Suprapubic skin (tissue), 4 donors: Measurements from ENCODE around the gene RIC3. TPM values are rescaled to one million over a fixed set of nuclear protein-coding genes. Genes with fewer than 3 reads are reported as not detected.
A peak's percentile ranks its signal among the peaks of the same experiment; 100 is the strongest.

ENCODE experiments used
- DNase-seq, 2 donors: peaks; one replicate each; pipeline ENCODE4 v3.0.0-alpha.2; 2019; ENCODE audit warnings: low spot score in 2 of 2
- H3K27ac ChIP-seq: fragments of 200-600 bp; sonication (generic); one replicate; pipeline ENCODE4 v1.5.1; 2019
- H3K27me3 ChIP-seq: fragments of 200-600 bp; sonication (generic); one replicate; pipeline ENCODE4 v1.5.1; 2019
- H3K36me3 ChIP-seq: fragments of 200-600 bp; sonication (generic); one replicate; pipeline ENCODE4 v1.5.1; 2019
- H3K4me1 ChIP-seq: fragments of 200-600 bp; sonication (generic); one replicate; pipeline ENCODE4 v1.5.1; 2019
- H3K4me3 ChIP-seq: fragments of 200-600 bp; sonication (generic); one replicate; pipeline ENCODE4 v1.5.1; 2019; ENCODE audit warnings: mild to moderate bottlenecking
- H3K9me3 ChIP-seq: fragments of 200-600 bp; sonication (generic); one replicate; pipeline ENCODE4 v1.5.1; 2019
- CTCF ChIP-seq, 2 donors: fragments of 200-600 bp in 1 of 2; fragments of 450-650 bp in 1 of 2; sonication (generic) in 1 of 2; IDR thresholded peaks; one replicate each; pipeline ENCODE4 v1.5.1; 2016 to 2019; ENCODE audit warnings: antibody characterized with exemption in 2 of 2, mild to moderate bottlenecking in 1 of 2, moderate library complexity in 1 of 2
- EP300 ChIP-seq: sonication (generic); formaldehyde crosslinking; IDR thresholded peaks from one replicate; pipeline ENCODE4 v1.6.1; 2017; ENCODE audit warnings: antibody characterized with exemption
- POLR2A ChIP-seq, 2 donors: fragments of 450-650 bp; IDR thresholded peaks; one replicate each; pipeline ENCODE4 v1.6.1; 2017; ENCODE audit warnings: antibody characterized with exemption in 2 of 2, mild to moderate bottlenecking in 2 of 2, moderate library complexity in 2 of 2
- POLR2AphosphoS5 ChIP-seq, 3 donors: sonication (generic); formaldehyde crosslinking; IDR thresholded peaks; one replicate each; pipeline ENCODE4 v1.6.1; 2017; ENCODE audit warnings: antibody characterized with exemption in 3 of 3
- WGBS: methylation state at CpG from one replicate; pipeline ENCODE4 v1.1.5; 2018; 5-methylcytosine and 5-hydroxymethylcytosine counted together
- total RNA-seq, 4 donors: library from RNA; depleted of rRNA; stranded (reverse); fragments of >200 nt; gene quantifications; one replicate each; pipeline ENCODE4 v1.1.0, GENCODE V29; 2016

RIC3 gene
- total RNA-seq, 4 donors from 2014 or later = 20.5 to 118 (median 35.1) TPM

GRCh38 chr11:8209208-8209807 lies 40.5 kb upstream of the RIC3 start:
- peaks cover 7% of the 10 kb centered on the region for H3K4me1 ChIP-seq
- H3K27ac ChIP-seq = no peak overlapping the region
- H3K36me3 ChIP-seq = no peaks in the 10 kb centered on the region
- 58% methylated on average over 3 of the region's 4 CpGs for WGBS
- DNase-seq = no peak
- TF ChIP-seq POLR2AphosphoS5 (IDR thresholded peaks at IDR 0.05) (no peak), CTCF (IDR thresholded peaks at IDR 0.05) (no peak), EP300 (no peak)
- H3K27me3 ChIP-seq = peaks cover 17% of the 10 kb centered on the region
- H3K9me3 ChIP-seq = no peaks in the 10 kb centered on the region
- no peak overlapping the region for H3K4me3 ChIP-seq

DNA sequence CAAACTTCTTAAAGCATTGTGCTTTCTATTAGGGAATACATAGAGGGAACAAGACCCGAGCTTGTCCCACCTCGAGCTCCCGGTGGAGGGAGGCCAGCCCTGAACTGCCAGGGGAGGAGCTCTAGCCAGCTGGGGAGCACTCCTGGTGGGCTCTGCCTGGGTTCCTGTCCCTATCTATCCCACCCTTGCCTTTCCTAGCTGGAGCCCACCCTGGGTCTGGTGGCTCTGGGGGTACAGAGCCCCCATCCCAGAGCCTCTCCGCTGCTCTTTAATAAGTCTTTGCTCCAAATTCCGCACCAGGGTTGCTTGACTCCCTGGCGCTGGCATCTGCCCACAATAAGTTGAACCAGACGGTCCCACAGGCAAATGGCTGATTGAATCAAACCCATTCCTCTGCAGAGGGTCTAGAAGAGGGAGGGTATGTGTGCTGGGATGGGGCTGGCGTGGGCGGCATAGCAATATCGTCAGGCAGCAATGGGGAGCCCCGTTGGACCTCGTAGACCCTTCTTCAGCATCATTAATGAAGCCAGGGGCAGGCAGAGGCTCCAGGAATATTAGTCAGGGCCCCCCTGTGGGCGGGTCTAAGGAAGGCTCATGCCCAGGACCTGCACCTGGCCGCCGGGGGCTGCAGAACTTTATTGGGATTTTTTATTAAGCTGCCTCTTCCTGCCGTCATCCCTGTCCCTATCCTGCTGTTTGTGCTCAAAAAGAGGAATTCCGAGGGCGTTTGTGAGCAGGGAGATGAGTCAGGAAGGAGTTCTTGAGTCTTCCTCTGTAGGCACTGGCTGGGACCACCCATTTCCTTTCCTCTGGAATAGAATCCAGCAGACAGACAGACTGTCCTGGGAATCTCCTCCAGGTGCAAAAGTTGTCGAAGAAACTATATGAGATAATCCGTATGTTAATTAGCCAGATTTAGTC lies 38.5 kb upstream of the RIC3 start:
- DNase-seq = peak in 1 of 2 donors; percentile 71
- Histone ChIP-seq H3K27ac (peak overlapping the region; percentile 60), H3K4me3 (no peak overlapping the region), H3K4me1 (peaks cover 7% of the 10 kb centered on the region), H3K36me3 (no peaks in the 10 kb centered on the region), H3K9me3 (no peaks in the 10 kb centered on the region), H3K27me3 (peaks cover 17% of the 10 kb centered on the region)
- WGBS = 53% methylated on average over 19 of the region's 20 CpGs
- no peak for TF ChIP-seq CTCF (IDR thresholded peaks at IDR 0.05)
- no peak for TF ChIP-seq EP300

DNA sequence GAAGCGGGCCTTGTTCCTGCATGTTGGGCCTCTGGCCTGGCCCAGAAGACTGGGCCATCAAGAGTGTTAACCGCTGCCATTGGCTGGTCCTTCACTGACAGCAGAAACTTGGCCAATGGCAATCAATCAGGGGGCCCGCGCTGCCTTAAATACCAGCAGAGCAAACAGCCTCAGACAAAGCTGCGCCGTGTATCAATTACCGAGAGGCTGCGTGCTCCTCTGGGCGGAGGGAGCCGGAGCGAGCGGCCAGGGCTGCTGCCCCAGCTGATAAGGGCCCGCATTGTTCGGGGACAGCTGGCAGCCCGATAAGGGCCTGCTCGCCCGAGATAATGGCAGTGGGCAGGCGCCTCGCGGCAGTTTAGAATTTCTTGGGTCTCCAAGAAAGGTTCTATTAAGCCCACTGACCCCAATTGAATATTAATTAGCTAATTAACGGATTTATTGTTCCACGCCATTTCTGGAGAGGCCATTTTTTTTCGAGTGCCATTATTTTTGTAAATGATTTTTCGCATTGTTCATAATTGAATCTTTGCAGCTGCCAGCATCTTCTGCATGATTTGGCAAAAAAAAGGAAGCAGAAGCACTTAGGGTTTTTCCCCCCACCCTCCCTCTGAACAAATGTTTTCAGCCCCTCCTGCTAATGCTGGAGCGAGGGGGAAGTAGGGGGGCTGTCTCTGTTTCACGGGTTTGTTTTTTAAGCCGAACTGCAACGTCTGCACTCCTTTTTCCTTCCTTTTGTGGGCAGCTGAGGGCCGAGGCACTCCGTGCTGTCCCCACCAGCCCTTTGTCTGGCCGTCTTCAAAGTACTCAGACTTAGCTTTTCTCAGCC lies 37.6 kb upstream of the RIC3 start:
- no peak for TF ChIP-seq POLR2AphosphoS5 (IDR thresholded peaks at IDR 0.05)
- no peak for TF ChIP-seq POLR2A (IDR thresholded peaks at IDR 0.05)
- no peak for TF ChIP-seq EP300
- no peak for TF ChIP-seq CTCF (IDR thresholded peaks at IDR 0.05)
- no peak overlapping the region for H3K4me3 ChIP-seq
- H3K36me3 ChIP-seq = no peaks in the 10 kb centered on the region
- no peaks in the 10 kb centered on the region for H3K9me3 ChIP-seq
- WGBS = 66% methylated on average over 21 of the region's 31 CpGs
- H3K27ac ChIP-seq = peak overlapping the region; percentile 67
- DNase-seq = peak in 1 of 2 donors; percentile 69
- peaks cover 7% of the 10 kb centered on the region for H3K4me1 ChIP-seq
- peaks cover 17% of the 10 kb centered on the region for H3K27me3 ChIP-seq

DNA sequence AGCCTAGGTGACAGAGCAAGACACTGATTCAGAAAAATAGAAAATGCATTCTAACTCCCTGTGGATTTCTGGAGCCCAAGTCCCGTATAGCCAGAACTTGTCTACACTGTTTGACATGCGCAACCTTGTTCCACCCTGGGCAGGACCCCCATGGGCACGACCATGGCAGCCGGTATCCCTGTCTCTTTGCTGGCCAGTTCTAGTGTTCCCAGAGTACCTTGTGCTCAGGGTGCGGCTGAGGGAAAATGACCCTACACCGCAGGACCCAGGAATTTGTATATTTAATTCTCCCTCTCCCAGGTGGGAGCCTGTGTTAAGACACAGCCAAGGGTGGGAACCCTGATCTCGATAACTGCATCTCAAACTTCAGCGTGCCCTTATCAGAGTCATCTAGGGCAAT lies 36.7 kb upstream of the RIC3 start:
- Histone ChIP-seq H3K9me3 (no peaks in the 10 kb centered on the region), H3K4me1 (peaks cover 7% of the 10 kb centered on the region), H3K36me3 (no peaks in the 10 kb centered on the region), H3K27me3 (peaks cover 17% of the 10 kb centered on the region), H3K27ac (no peak overlapping the region), H3K4me3 (no peak overlapping the region)
- 91% methylated on average over 6 of the region's 8 CpGs for WGBS
- DNase-seq = peak in 1 of 2 donors; percentile 56
- TF ChIP-seq POLR2A (IDR thresholded peaks at IDR 0.05) (no peak), POLR2AphosphoS5 (IDR thresholded peaks at IDR 0.05) (no peak)

DNA sequence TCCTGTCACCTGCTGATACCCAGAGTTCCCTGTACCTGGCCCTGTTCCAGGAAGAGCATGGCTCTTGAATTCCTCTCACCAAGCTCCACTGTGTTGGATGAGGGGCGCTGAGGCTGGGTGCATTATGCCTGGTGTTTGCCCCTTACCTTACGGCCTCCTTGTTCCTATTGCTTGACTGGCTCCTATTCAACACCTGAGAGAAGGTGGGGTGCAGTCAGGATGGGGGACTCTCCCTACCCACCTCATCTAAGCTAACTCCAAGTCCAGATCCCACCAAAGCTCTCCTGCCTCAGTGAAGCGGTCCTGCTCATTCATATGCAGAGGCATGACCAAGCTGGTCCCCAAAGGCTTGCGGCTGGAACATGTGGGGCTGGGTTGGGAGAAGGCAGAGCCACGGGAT lies 35.8 kb upstream of the RIC3 start:
- Histone ChIP-seq H3K27ac (no peak overlapping the region), H3K9me3 (no peaks in the 10 kb centered on the region), H3K27me3 (peaks cover 17% of the 10 kb centered on the region), H3K4me3 (no peak overlapping the region), H3K4me1 (peaks cover 7% of the 10 kb centered on the region), H3K36me3 (no peaks in the 10 kb centered on the region)
- DNase-seq = peak in 1 of 2 donors; percentile 34
- TF ChIP-seq POLR2A (IDR thresholded peaks at IDR 0.05) = no peak
- no peak for TF ChIP-seq POLR2AphosphoS5 (IDR thresholded peaks at IDR 0.05)
- no peak for TF ChIP-seq EP300
- no peak for TF ChIP-seq CTCF (IDR thresholded peaks at IDR 0.05)
- WGBS = 76% methylated on average over 4 of the region's 5 CpGs
